Kidney epithelial cell (primary cell): ENCODE results near the gene PTS. TPM values are rescaled to one million over a fixed set of nuclear protein-coding genes. Genes with fewer than 3 reads are reported as not detected.

Experiments used
- DNase-seq: peaks from one replicate; pipeline ENCODE4 v3.0.0-alpha.2; 2010; ENCODE audit warnings: low read depth
- H3K27me3 ChIP-seq: 2 replicates; pipeline ENCODE4 v1.6.0; 2011; ENCODE audit warnings: low read length; ENCODE audit not compliant: control insufficient read depth, insufficient read depth
- H3K36me3 ChIP-seq: 2 replicates; pipeline ENCODE4 v1.5.1; 2011; ENCODE audit warnings: low read length; ENCODE audit not compliant: control insufficient read depth, insufficient read depth
- H3K4me3 ChIP-seq: 2 replicates; pipeline ENCODE4 v1.5.1; 2011; ENCODE audit warnings: low read depth, mild to moderate bottlenecking, control low read depth, low read length
- total RNA-seq: library from RNA; depleted of rRNA; stranded (reverse); fragments of >200 nt; gene quantifications from 2 replicates; pipeline ENCODE4 v1.2.3, GENCODE V29; 2015
- TF ChIP-seq, protein P1 (sequence below): IDR thresholded peaks from 2 replicates; pipeline ENCODE4 v1.5.1; 2011; ENCODE audit warnings: mild to moderate bottlenecking, moderate library complexity, low read length, control low read depth, inconsistent platforms; ENCODE audit not compliant: insufficient read depth, poor library complexity, severe bottlenecking

PTS gene
- total RNA-seq, 1 donor from 2014 or later: 24.1 TPM

DNA sequence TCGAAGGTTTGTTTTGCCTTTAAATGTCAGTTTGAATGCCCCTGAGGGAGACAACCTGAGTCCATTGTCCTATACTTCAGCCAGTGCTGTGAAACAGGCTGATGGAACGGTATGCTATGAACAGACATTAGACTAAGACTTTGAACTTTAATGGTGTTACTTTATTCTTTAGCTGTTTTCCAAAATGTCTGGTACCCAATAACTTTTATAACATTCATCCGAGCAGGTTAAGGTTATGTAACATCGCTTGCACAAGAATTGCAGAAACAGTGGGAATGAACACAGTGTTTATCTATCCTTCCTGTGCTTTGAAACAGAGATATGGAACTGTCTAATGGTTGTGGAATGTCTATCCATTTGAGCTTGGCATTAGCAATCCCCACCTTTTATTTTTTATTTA is 12.5 kb upstream of the PTS start:
- TF ChIP-seq, protein P1, sequence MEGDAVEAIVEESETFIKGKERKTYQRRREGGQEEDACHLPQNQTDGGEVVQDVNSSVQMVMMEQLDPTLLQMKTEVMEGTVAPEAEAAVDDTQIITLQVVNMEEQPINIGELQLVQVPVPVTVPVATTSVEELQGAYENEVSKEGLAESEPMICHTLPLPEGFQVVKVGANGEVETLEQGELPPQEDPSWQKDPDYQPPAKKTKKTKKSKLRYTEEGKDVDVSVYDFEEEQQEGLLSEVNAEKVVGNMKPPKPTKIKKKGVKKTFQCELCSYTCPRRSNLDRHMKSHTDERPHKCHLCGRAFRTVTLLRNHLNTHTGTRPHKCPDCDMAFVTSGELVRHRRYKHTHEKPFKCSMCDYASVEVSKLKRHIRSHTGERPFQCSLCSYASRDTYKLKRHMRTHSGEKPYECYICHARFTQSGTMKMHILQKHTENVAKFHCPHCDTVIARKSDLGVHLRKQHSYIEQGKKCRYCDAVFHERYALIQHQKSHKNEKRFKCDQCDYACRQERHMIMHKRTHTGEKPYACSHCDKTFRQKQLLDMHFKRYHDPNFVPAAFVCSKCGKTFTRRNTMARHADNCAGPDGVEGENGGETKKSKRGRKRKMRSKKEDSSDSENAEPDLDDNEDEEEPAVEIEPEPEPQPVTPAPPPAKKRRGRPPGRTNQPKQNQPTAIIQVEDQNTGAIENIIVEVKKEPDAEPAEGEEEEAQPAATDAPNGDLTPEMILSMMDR: no peak
- no peak for DNase-seq

DNA sequence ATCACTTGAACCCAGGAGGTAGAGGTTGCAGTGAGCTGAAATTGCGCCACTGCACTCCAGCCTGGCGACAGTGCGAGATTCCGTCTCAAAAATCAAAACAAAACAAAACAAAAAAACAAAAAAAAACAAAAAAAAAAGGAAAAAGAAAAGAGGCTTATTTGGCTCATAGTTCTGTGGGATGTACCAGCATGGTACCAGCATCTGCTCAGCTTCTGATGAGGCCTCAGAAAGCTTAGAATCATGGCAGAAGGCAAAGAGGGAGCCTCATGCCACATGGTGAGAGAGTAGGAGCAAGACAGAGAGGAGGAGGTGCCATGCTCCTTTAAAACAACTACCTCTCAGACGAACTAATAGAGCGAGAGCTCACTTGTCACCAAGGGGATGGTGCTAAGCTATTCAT is 10.6 kb upstream of the PTS start:
- H3K27me3 ChIP-seq: no peaks in the 10 kb centered on the region
- TF ChIP-seq, protein P1: no peak
- no peak overlapping the region for H3K4me3 ChIP-seq

More for the DNA sequence above, 12.5 kb upstream of the PTS start:
- Histone ChIP-seq H3K36me3 (no peaks in the 10 kb centered on the region), H3K4me3 (no peak overlapping the region), H3K27me3 (no peaks in the 10 kb centered on the region)

GRCh38 chr11:112216561-112217105 is 9.6 kb upstream of the PTS start:
- DNase-seq: no peak
- H3K4me3 ChIP-seq: no peak overlapping the region
- no peaks in the 10 kb centered on the region for H3K36me3 ChIP-seq
- no peaks in the 10 kb centered on the region for H3K27me3 ChIP-seq
- TF ChIP-seq, protein P1: no peak

More for the DNA sequence above, 10.6 kb upstream of the PTS start:
- H3K36me3 ChIP-seq: no peaks in the 10 kb centered on the region
- DNase-seq: no peak

GRCh38 chr11:112219476-112220232 is 6.6 kb upstream of the PTS start:
- H3K27me3 ChIP-seq: no peaks in the 10 kb centered on the region
- DNase-seq: no peak
- no peaks in the 10 kb centered on the region for H3K36me3 ChIP-seq
- TF ChIP-seq, protein P1: peak; percentile 57
- no peak overlapping the region for H3K4me3 ChIP-seq

- TF ChIP-seq, protein P1: no peak
- Histone ChIP-seq H3K4me3 (no peak overlapping the region), H3K27me3 (no peaks in the 10 kb centered on the region), H3K36me3 (no peaks in the 10 kb centered on the region)
- no peak for DNase-seq
Measured at GRCh38 chr11:112221274-112221835, 4.9 kb upstream of the PTS start.
